Measurements from ENCODE around the gene MYO18A.

MYO18A gene

GRCh38 chr17:29145289-29146073, 34.7 kb downstream of the MYO18A start:
- no peak for DNase-seq

DNA sequence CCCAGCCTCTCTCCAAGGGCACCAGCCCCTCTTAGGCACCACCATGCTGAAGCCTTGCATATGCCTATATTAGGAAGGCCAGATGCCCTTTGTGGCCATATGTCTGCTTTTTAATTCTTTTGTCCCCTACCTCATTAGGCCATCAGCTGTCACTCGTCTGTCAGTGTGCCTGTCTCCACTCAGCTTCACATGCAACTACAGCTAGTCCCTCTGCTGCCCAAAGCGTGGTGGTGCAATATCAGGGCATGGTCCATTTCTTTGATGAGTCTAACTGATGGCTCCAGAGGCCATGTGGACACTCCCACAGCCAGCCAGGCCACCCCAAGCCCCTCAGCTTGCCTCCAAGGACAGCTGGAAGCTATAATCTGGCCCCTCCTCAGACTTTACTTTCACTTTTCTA, 36.3 kb downstream of the MYO18A start:
- DNase-seq: no peak

- DNase-seq: no peak
Measured at GRCh38 chr17:29141514-29141876, 38.7 kb downstream of the MYO18A start.

- DNase-seq: no peak
Measured at GRCh38 chr17:29140631-29141513, 39.3 kb downstream of the MYO18A start.

DNA sequence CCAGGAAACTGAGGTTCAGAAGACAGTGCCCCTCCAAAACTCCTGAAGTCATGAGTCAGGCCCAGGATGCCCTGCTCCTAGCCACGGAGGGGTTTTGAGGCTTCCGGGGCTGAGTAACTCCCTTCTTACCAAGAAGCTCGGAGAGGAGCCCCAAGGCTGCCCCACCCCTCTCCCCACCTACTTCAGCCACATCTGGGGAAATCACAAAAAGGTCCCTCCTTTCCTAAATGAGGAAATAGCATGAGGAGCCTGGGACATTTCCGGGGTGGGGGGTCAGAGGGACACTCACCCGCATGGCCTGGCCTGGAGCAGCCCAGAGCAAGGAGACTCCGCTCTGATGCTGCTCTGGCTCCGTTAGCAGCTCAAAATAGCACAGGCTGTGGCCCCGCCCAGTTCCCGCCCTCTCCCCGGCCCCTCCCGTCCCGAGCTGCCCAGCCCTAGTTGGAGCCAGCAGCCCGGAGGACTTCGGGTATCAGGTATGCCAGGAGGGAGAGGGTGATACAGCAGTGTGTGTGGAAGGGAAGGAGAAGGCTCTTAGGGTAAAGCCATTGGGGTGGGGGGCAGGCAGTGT, 40.1 kb downstream of the MYO18A start:
- no peak for DNase-seq

GRCh38 chr17:29138971-29139691, 41.1 kb downstream of the MYO18A start:
- DNase-seq: no peak

DNA sequence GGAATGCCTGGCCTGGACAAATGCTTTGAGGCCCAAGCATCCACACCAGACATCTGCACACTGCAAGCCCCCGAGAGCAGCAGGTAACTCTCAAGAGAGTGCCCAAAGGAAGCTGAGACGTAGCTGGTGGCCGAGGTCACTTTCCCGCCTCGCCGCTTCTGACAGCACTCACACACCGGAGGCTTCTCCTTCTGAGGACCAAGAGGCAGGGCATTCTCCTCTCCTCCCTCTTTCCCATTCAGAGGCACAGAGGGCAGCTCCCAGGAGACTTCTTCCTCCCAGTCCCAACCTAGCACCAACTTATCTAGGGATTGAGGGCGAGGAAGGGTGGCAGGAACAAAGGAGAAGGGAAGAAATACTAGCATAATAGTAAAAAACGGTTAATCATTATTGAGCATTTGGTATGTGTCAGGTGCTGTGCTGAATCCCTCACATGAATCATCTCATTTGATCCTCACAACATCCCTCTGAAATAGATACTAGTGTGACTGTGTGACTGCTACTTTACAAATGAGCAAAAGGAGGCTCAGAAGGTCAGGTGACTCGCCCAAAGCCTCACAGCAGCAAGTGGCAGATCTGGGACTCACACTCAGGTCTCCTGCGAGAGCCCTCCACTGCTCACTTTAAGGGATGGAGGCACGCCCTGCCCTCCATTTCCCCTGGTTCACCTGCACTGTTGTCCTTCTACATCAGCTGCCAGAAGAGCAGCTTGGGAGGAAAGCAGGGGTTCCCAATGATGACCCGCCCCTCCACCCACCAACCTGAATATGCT, 41.8 kb downstream of the MYO18A start:
- DNase-seq: no peak

DNA sequence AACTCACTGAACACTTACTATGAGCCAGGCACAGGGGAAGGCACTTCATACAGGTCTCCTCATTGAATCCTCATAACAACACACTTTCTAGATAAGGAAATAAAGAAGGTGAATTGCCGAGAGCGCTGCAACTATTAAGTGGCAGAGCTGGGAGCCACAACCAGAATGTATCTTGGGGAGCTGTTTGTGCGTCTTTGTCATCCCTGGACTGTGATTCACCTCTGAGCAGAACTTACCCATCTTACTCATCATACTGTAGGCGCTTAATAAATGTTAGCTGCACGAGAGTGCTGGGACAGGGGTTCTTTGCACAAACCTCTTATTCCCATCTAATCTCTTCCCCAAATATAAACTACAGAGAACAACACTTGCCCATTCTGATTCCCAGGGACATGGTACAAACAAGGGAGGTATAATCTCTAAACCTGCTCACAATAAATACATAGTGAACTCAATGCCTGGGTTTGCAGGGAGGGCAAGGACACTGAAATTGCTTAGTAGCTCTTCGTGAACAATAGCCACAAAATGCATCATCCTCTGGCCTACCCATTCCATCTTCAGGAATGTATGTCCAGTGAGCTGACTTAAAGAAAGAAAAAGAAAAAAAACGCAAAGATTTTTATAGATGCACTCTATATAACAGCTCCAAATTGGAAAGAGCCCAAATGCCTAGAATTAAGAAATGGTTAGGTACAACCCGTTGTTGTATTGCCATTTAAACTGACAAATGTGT, 43.0 kb downstream of the MYO18A start:
- no peak for DNase-seq

GRCh38 chr17:29135464-29135863, 44.7 kb downstream of the MYO18A start:
- no peak for DNase-seq

- DNase-seq: no peak
Measured at GRCh38 chr17:29133121-29133713, 47.0 kb downstream of the MYO18A start.

- no peak for DNase-seq
Measured at GRCh38 chr17:29131814-29132682, 48.1 kb downstream of the MYO18A start.

GRCh38 chr17:29129731-29130130, 50.5 kb downstream of the MYO18A start:
- no peak for DNase-seq

GRCh38 chr17:29127840-29128239, 52.4 kb downstream of the MYO18A start:
- DNase-seq: no peak

DNA sequence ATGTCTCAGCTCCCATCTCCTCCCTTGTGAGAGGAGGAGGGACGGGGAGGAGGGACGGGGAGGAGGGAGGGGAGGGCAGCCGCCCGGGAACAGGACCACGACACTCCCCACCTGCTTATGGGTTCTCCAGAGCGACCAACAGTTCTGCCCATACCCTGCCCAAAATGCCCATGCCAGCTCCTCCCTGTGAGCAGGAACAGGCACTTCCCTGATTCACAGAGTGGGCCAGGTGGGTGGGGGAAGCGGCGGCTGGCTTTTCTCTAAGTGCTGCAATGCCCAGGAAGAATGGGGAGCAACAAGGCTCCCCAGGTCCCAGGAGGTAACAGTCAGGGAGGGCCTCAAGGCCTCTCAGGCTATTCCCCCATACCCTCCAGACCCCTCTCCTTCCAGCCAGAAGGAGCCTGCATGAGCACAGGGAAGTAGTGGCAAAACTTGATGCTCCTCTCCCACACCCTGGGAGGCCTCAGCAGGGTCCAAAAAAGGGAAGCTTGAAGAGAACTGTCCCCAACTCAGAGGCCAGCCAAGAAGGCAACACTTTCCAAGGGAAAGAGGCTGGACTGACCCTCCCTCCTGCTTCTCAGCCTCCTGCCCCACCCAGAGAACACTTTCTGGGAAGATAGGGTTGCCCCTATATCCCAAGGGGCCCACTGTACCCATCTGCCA, 53.8 kb downstream of the MYO18A start:
- DNase-seq: no peak

DNA sequence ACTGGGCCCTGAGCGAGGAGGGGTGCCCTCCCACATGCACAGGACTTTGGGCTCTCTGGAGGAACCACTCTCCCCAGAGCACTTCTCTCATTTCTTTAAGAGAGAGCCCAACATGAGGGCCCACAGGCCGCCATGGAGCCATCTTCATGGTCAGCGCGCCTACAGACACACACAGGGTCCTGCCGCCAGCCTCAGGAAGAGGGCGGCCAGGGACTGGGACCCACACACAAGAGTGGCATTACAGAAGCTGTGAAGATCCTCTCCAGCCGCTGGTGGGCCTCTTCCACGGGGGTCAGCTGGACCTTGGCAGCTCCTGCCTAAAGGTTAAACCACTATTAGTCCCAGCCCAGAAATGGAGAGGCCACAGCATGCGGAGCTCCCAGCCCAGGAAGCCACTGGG, 54.5 kb downstream of the MYO18A start:
- DNase-seq: no peak

DNA sequence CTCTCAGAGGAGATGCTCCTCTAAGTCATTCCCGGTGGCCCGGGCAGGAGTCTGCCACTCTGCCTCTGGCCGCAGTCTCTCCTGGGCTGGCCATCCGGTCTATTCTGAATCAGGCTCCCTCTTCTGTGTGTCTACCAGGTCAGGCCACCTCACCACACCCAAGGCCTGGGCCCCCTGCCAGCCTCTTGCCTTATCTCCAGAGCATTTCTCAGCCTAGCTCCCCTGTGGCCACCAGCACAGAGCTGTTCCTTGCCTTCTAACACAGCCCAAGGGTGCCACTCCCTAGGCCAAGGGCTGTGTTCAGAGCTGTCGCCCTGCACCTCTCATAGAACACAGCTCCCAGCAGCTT, 55.3 kb downstream of the MYO18A start:
- DNase-seq: no peak

- peak; percentile 35 for DNase-seq
Measured at GRCh38 chr17:29124135-29124924, 55.9 kb downstream of the MYO18A start.

- no peak for DNase-seq
Measured at GRCh38 chr17:29123111-29123510, 57.1 kb downstream of the MYO18A start.

DNA sequence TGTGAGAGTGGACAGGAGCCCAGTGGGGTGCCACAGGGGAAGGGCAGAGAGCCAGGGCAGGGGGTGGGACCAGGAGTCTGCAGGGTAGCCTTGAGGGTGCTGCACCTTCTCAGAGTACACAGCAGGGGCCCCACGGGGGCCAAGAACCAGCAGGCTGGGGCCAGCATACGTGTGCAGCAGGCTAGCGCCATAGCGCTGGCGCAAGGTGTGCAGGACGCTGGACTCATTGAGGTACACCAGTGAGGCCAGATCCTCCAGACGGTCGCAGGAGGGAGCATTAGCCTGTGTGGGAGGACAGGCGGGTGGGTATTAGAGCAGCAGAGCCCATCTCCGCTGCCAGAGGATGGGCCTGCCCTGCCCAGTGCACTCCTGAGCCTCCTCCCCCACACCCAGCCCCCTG, 58.8 kb downstream of the MYO18A start:
- DNase-seq: no peak
